Measurements from ENCODE around the gene CD44.

- TF ChIP-seq POLR2AphosphoS5 (IDR thresholded peaks at IDR 0.05) (no peak), POLR2A (IDR thresholded peaks at IDR 0.05) (no peak), CTCF (IDR thresholded peaks at IDR 0.05) (no peak)
These were observed 5.3 kb downstream of the CD44 start for GRCh38 chr11:35144136-35144741.
